K562 (cell line): ENCODE results near the gene ACKR2.

Experiments used
- CTCF ChIP-seq, 3 experiments: IDR thresholded peaks in 2 of 3; conservative IDR thresholded peaks in 1 of 3; 2 replicates each; pipeline ENCODE4 v1.5.1; 2011 to 2012; ENCODE audit warnings: low read length in 3 of 3, mild to moderate bottlenecking in 3 of 3, control low read depth in 2 of 3, improper control_type of control experiment in 1 of 3, inconsistent platforms in 1 of 3, low read depth in 1 of 3, mixed read lengths in 1 of 3, moderate library complexity in 1 of 3; ENCODE audit not compliant: insufficient read depth in 2 of 3
- KLF16 ChIP-seq: IDR thresholded peaks from 2 replicates; pipeline ENCODE4 v1.6.1; 2016; ENCODE audit warnings: antibody characterized with exemption
- POLR2AphosphoS5 ChIP-seq: IDR thresholded peaks from 2 replicates; pipeline ENCODE4 v1.6.1; 2011; ENCODE audit warnings: mild to moderate bottlenecking, low read depth, low read length, moderate library complexity; ENCODE audit not compliant: control insufficient read depth, insufficient read depth
- SIN3A ChIP-seq, 2 experiments: fragments of 150-350 bp in 1 of 2; IDR thresholded peaks; 2 replicates each; pipeline ENCODE4 v1.6.1; 2011 to 2016; ENCODE audit warnings: borderline replicate concordance in 2 of 2, low read depth in 2 of 2, low read length in 2 of 2, mild to moderate bottlenecking in 2 of 2, moderate library complexity in 2 of 2; ENCODE audit not compliant: control insufficient read depth in 1 of 2

- TF ChIP-seq CTCF (IDR thresholded peaks at IDR 0.05 in 2 of 3, conservative IDR thresholded peaks at IDR 0.05 in 1 of 3; ENCODE audit: insufficient read depth in 2 of 3, low read depth in 1 of 3, low read length in 3 of 3) = no peak
- TF ChIP-seq KLF16 = no peak
- no peak for TF ChIP-seq SIN3A (IDR thresholded peaks at IDR 0.05; ENCODE audit: borderline replicate concordance in 2 of 2, control insufficient read depth in 1 of 2, low read depth in 2 of 2, low read length in 2 of 2)
- no peak for TF ChIP-seq POLR2AphosphoS5
Observed at GRCh38 chr3:42778644-42779043, 30.6 kb upstream of the ACKR2 start.
